NOMO-1 treated with DMSO at 0.1 percent for 48 hours (cell line): ENCODE measurements around the gene MOCS1.
A peak's percentile ranks its signal among the peaks of the same experiment; 100 is the strongest.
"Not testable (repeated sequence)": the region's sequence is repeated elsewhere in the genome, so short reads cannot be mapped to it uniquely, and the experiment has no call there.

Experiments
- DNase-seq: peaks from one replicate; lab custom pipeline; 2025; ENCODE audit not compliant: unreplicated experiment; lab: John Stamatoyannopoulos, UW

MOCS1 gene

DNA sequence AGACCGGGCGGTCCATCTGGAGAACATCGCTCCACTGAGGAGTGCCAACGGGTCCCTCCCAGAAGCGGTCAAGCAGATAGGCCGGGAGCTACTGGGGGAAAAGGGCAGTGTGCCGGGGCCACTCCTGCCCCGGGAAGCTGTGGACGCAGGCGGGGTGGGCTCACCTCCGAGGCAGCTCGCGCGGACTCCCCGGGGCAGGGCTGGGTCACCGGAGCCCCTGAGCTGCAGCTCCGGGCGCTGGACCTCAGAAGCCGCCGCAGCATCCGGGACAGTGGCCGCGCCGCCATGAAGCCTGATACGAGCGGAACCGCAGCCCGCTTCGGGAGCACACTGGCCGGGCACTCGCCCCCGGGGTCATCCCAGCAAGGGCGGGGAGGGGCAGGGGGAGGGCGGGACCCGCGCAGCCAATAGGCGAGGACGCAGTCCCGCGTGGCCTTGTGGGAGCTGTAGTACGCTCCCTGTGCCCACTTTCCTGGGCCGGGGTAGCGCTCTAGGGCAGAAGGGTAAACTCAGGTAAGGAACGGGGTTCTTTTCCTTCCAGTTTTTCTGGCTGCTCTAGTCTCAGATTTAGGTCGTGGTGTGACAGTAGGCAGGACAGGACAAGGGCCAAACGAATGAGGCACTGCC lies at the start of gene MOCS1:
Gene MOCS1 (minus strand): TSS at position 332 of the 627 bp plus-strand sequence. CDS start 45 bp downstream, at position 287.
- DNase-seq: peak; percentile 23

DNA sequence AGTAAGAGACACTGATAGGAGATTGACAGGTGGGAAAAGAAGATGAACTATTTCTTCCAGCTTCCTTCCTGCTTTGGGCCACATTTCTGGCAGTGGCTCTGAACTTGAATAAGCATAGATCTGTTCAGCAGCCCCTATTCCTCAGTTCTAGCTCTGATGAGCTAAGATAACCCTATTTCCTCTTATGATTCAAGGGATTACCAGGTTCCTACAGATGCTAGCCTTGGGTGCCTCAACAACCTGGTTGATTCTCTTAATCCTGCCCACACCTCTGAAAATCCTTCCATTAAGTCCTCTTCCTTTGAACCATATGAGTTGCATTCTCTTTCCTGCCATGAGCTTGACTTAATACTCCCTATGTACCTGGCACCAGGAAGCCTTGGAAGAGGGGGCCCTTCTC lies 49.8 kb upstream of the MOCS1 start:
- no peak for DNase-seq

DNA sequence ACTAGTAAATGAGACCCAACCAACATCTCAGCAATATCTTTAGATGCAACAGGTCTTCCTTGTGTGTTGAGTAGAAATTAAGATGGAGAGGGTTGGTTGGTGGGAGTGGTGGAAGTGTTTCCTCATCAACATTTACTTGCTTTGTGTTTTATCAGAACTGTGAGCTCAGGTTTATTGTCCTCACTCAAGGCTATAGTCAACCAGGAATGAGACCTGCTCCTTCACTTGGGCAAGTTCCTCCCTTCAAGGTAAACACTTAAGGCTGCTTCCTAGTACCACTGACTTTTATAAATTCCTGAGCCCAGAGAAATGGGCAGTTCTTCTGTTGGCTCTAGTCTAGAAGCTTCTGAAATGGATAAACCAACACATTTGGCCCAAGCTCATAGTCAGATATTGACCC lies 48.9 kb upstream of the MOCS1 start:
- DNase-seq: no peak

DNA sequence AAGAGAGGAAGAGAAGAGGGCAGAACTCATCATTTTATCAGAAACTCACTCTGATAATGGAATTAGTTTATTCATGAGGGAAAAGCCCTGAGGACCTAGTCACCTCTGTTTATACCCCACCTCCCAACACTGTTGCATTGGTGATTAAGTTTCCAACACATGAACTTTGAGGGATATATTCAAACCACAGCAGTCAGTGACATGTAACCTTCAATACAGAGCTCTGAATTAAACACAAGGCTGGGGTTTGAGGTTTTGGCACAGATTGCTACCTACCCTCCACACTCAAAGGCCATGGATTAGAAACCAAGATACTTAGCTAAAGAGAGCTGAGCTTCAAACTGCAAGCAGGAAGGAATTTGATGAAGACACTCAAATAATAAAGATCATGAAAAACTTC lies 48.5 kb upstream of the MOCS1 start:
- DNase-seq: no peak

DNA sequence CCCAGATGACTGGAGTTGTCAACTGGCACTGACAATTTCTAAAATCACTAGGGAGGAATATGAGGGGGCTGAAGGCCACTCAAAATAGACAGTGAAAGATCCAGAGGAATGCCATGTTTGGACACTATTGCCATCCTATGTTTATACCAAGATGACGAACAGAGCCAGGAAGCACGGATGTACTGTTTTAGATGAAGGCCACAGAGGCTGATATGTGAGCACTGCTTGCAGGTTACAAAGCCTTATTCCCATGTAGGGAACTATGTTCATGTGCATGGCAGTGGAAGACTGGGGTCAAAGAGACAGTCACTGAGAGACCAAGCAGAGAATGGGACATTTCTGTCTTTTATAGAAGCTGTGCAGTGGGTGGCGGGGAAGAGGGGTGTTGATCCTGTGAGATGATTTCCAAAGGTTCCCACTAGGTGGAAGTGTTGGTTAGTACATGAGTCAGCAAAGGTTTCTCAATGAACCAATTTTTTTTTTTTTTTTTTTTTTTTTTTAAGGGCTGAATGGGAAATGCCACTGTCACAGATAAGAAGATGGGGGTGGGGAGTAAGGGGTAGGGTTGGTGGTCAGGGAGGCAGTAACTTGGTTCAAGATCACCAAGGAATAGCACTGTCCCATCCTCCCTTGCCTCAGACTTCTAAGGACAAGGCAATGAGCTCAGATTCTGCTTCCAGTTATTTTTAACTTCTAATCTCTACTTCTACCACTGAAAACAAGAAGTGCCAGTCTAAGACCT lies 46.7 kb upstream of the MOCS1 start:
- DNase-seq: peak; percentile 26

DNA sequence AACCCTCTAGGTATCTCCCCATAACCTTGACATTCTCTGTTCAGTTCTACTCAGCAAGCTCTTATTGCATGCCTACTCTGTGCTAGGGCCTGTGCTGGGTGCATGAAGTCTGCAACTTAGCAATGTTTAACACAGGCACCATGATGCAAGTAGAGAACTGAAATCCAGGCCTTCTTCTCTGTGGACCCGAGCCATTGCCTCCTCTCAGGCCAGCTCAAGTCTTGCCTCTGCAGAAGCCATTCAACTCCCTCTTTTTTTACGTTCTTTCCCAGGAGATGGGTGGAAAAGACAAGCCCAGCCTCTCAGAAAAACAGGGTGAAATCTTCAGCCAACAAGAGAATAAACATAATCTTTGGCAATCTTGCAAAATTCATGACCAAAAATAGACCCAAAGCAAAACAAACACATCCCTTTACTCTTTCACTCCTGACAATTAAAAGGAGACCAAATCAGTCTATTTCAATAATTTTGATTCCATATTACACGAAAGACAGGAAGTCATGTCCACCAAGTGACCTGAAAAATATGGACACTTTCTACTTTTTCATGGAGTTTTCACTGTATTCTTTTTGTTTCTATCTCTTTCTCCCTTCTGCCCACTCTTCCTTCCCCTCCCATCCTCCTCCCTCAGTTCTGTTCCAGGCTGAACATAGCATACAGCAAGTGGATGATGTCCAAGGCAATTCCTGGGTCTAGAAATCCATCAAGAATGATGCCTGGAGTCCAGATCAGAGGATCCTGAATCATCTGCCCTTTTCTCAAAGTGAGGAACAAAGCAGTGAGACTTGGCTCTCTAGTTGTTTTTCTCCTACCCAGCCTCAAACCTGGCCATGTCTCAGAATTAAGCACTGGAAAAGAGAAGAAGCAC lies 45.4 kb upstream of the MOCS1 start:
- DNase-seq: no peak

DNA sequence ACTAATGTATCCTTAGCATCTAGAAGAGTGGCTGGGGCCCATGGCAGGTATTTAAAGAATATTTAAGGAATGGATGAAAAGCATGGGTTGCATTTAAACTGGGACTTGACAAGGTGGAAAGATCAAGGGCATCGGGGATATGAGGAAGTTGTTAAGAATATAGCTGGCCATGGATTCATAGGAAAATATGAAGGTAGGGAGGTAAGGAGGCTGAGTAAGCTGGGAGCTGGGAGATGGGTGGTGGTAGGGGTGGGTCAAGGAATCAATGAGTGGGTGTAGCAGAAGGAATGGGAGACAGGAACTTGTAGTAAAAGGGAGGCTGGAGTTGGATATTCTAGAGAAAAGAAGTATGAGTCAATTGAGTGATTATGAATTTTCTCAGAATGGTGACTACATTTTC lies 44.0 kb upstream of the MOCS1 start:
- DNase-seq: no peak

DNA sequence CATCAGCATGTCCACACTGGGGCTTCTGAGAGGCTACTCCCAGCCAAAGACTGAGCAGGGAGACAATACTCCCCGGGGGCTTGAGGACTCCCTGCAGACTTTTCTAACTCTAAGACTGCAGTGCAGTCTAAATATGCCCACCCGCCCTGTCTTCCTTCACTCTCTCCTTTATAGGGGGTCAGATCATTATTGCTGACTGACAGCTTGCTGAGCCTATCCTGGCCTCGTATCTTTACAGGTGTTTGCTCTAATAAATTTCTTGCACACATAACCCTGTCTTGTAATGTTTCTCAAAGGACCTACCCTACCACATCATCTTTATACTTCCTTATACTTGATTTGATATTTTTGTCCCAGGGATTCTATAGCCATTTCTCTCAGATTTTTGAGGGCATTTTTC lies 39.4 kb upstream of the MOCS1 start:
- DNase-seq: no peak

DNA sequence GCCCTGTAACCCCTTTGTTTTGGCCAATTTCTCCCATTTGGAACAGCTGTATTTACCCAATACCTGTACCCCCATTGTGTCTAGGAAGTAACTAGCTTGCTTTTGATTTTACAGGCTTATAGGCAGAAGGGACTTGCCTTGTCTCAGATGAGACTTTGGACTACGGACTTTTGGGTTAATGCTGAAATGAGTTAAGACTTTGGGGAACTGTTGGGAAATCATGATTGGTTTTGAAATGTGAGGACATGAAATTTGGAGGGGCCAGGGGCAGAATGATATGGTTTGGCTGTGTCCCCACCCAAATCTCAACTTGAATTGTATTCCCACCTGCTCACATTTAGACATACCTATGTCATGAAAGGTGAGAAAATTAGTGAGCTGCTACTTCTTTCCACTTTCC lies 38.5 kb upstream of the MOCS1 start:
- not testable (repeated sequence) for DNase-seq

DNA sequence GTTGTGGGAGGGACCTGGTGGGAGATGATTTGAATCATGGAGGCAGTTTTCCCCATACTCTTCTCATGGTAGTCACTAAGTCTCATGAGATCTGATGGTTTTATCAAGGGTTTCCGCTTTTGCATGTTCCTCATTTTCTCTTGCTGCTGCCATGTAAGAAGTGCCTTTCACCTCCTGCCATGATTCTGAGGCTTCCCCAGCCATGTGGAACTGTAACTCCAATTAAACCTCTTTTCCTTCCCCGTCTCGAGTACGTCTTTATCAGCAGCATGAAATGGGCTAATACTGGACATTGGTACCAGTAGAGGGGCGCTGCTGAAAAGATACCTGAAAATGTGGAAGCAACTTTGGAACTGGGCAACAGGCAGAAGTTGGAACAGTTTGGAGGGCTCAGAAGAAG lies 36.9 kb upstream of the MOCS1 start:
- not testable (repeated sequence) for DNase-seq

DNA sequence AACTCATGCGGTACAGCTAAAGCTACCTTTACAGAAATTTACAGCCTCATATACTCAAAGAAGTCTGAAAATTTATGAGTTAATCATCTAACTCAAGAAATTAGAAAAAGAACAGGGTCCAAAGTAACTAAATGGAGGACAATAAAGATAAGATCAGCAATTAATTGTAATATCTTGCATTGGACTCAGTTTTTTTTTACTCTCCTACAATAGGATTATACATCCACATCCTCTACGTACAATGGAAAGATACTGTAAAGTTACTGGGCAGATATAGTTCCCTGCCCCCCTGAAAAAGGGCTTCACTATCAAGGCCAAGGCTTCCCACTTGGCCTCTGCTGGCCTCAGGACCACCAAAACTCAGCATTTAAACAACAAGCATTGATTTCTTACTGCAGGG lies 31.5 kb upstream of the MOCS1 start:
- DNase-seq: no peak

DNA sequence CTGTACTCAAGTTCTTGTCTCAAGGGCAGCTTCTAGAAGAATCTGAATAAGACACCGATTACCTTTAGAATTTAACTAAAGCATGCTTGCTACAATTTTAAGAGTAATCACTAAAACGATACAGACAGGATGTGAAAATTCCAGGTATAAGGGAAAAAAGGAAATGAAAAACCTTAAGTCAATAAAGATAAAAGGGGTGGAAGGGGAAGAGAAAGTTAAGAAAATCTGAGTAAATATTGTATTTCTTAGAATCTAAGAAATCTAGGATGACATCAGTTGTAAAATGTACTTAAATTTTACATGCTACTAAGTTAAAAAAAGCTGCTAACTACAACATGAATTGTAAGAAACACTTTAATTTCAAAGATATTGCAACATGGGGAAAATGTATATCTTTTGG lies 30.3 kb upstream of the MOCS1 start:
- no peak for DNase-seq

DNA sequence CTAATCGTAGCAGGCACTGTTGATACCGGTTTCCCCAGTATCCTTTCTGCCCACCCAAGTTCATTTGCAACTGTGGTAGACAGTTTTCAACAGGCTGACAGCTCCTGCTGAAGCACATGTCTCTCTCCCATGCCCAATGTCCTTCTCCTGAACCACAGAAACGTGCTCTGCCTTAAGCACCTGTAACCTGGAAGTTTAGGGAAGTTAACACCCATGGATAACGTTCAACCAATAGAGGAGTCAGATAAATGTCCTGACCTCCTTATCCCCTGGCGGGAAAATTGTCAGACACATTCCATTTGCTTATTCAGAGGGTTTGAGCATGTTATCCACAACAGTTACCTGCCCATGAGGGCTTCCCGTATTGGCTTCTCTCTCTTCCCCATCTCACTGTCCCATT lies 29.8 kb upstream of the MOCS1 start:
- no peak for DNase-seq

DNA sequence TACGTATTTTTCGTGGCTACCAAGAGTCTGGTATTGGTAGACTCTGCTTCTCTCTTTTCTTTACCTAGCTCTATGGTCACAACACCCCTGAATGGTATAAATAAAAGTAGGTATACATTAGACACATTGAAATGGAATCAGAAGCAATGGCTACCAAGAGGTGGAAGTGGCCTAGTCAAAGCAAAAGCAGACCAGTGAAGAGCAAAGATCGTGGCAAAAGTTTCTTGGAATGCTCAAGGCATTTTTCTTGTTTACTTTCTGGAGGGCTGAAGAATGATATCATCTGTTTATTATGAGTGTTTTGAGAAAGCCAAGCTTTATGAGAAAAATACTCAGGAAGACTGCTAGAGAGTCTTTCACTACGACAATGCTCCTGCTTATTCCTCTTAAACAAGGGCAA lies 28.6 kb upstream of the MOCS1 start:
- no peak for DNase-seq

DNA sequence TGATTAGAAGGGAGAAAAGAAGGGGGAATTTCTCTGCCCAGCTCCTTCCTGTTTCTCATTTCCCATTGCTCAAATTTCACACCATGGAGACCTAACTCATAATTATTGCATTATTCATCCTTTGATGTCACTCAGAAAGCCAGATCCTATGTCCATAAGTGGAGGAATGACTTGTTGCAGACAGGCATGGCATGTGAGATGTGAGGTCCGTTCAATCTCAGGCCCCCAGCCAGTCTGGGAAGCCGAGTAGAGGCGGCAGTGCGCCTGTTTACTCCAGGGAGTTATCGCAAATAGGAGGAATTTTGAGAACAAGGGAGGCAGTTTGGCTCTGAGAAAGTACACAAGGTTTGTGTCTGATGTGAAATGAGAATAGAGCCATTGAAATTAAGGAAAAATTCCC lies 26.9 kb upstream of the MOCS1 start:
- no peak for DNase-seq

DNA sequence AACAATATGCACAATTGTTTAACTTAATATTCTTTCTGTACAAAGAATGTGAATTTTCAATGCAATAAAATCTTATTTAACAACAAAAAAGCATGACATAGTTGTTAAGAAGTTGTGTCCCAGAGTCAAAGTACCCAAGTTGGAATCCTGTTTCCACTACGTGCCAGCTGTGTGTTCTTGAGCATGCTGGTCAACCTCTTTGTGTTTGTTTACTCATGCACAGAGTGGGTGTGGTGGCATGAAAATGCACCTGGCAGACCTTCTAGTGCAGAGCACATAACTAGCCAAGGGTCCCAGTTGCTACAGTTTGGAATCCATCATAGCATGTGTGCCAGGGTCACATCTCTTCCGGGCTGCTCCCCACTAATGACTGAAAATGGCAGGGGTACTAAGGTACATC lies 24.7 kb upstream of the MOCS1 start:
- no peak for DNase-seq

DNA sequence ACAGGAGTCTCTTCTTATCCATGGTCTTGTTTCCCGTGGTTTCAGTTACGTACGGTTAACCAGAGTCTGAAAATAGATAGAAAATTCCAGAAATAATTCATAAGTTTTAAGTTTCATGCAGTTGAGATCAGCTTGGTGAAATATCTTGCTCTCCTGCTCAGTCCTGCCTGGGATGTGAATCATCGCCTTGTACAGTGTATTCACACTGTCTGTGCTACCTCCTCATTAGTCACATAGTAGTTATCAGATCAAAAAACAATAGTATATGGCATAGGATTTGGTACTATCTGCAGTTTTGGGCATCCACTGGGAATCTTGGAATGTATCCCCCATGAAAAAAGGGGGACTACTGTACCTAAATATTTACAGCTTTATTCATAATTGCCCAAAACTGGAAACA lies 22.7 kb upstream of the MOCS1 start:
- DNase-seq: no peak

DNA sequence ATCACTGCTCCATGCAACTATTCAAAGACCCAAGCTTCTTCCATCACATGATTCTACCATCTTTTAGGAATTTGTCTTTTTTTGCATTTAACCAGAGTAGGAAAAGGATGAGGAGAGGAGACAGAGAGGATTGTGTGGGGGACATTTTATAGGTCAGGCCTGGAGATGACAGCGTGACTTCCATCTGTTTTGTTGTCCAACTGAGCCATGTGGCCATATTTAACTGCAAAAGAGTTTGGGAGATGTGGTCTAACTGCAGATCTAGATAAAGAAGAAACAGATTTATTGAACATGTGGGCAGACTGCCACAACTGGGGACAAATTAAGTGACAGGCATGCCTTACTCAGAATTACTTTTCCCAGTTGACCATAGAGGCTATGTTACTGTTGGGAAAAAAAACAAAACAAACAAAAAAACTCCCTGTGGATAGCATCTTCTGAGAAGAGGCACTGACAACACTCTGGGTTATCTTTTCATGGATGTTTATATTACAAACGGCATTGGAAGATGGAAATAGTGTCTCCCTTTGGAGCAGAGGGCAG lies 18.9 kb upstream of the MOCS1 start:
- no peak for DNase-seq

DNA sequence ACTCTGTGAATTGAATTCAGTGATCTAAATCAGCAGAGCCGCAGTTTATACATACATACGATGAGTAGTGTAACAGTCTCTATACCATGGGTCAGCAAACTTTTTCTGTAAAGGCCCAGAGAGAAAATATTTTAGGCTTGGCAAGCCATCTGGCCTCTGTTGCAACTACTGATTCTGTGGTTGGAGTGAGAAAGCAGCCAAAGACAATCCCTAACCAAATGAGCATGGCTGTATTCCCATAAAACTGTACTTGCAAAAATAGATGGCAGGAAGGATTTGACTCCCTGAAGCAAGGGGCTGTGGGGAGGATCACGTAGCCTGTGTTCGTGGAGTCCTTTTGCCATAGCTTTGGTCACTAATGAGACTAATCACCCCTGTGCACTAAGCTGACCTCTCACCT lies 17.9 kb upstream of the MOCS1 start:
- DNase-seq: no peak

DNA sequence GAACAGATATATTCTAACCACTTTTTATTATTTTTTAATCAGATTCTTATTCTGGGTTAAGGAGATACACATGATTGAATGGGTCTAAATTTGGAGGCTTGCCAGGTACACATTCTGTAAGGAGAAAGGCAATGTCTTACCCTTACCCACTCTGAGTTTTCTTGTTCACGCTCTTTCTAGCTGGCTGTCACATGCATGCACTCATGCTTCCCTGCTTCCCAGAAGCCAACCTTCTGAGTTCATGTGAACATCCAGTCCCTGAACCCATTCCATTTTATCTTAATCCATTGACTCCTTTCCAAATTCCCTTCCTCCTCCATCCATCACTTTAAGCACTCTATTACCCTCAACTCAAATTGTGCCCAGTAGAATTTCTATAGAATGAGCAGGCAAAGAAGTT lies 17.5 kb upstream of the MOCS1 start:
- no peak for DNase-seq

DNA sequence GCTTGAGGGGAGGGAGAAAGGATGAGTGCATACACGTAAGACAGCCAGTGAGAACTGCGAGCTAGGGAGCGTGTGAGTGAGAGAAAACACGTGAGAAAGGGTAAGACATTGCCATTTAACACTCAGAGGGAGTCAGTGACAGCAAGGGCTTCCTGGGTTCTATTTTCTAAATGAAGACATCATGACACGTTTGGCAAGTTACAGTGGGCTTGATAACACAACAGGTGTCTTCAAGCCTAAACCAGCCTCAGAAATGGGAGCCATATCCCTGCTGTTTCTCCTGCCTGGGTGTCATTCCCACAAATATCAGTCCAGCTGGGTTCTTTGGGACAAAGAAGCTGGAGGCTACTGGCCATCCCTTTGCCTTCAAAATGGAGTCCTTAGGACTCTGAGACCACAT lies 16.9 kb upstream of the MOCS1 start:
- no peak for DNase-seq
